Stimulated activated CD4-positive, alpha-beta T cell treated with anti-CD3 and anti-CD28 coated beads, Interleukin-4, amount 100 ng/mL, for 1 hour (primary cell): ENCODE measurements around the gene PANK2.
"Not testable (repeated sequence)": the region's sequence is repeated elsewhere in the genome, so short reads cannot be mapped to it uniquely, and the experiment has no call there.

Experiments
- DNase-seq: peaks from one replicate; pipeline ENCODE4 v3.0.0-alpha.2; 2020

Gene PANK2

GRCh38 chr20:3930265-3931206, 41.3 kb downstream of the PANK2 start:
- DNase-seq: no peak

- DNase-seq: no peak
Observed at GRCh38 chr20:3931664-3932063, 42.5 kb downstream of the PANK2 start.

- no peak for DNase-seq
Observed at GRCh38 chr20:3932277-3932676, 43.1 kb downstream of the PANK2 start.

- no peak for DNase-seq
Observed at GRCh38 chr20:3932681-3933080, 43.5 kb downstream of the PANK2 start.

GRCh38 chr20:3933218-3933617, 44.0 kb downstream of the PANK2 start:
- no peak for DNase-seq

- no peak for DNase-seq
Observed at GRCh38 chr20:3934624-3935023, 45.4 kb downstream of the PANK2 start.

- no peak for DNase-seq
Observed at GRCh38 chr20:3935295-3935955, 46.2 kb downstream of the PANK2 start.

GRCh38 chr20:3935956-3936340, 46.8 kb downstream of the PANK2 start:
- DNase-seq: no peak

- DNase-seq: no peak
Observed at GRCh38 chr20:3937618-3938017, 48.4 kb downstream of the PANK2 start.

- DNase-seq: no peak
Observed at GRCh38 chr20:3940905-3941304, 51.7 kb downstream of the PANK2 start.

- not testable (repeated sequence) for DNase-seq
Observed at GRCh38 chr20:3946666-3947065, 57.5 kb downstream of the PANK2 start.

- DNase-seq: no peak
Observed at GRCh38 chr20:3964719-3965118, 75.5 kb downstream of the PANK2 start.

GRCh38 chr20:3966571-3966970, 77.4 kb downstream of the PANK2 start:
- no peak for DNase-seq

GRCh38 chr20:3970016-3970415, 80.8 kb downstream of the PANK2 start:
- no peak for DNase-seq

GRCh38 chr20:3971145-3971544, 82.0 kb downstream of the PANK2 start:
- no peak for DNase-seq

GRCh38 chr20:3972161-3972560, 83.0 kb downstream of the PANK2 start:
- DNase-seq: no peak

GRCh38 chr20:3972631-3973030, 83.4 kb downstream of the PANK2 start:
- not testable (repeated sequence) for DNase-seq

- DNase-seq: no peak
Observed at GRCh38 chr20:3973705-3974104, 84.5 kb downstream of the PANK2 start.

- DNase-seq: no peak
Observed at GRCh38 chr20:3976511-3976910, 87.3 kb downstream of the PANK2 start.
